GM21423 (cell line): ENCODE data around the gene NTMT1.

Source experiments
- ATAC-seq: cut with Tn5 transposase; IDR thresholded peaks from one replicate; pipeline ENCODE4 v1.9.1; 2021; ENCODE audit warnings: mild to moderate bottlenecking, moderate library complexity; ENCODE audit not compliant: unreplicated experiment

Gene NTMT1

GRCh38 chr9:129673602-129674001, 47.6 kb downstream of the NTMT1 start:
- no peak for ATAC-seq

GRCh38 chr9:129674229-129674628, 48.3 kb downstream of the NTMT1 start:
- ATAC-seq: no peak

GRCh38 chr9:129675620-129676019, 49.7 kb downstream of the NTMT1 start:
- ATAC-seq: no peak

GRCh38 chr9:129676287-129676686, 50.3 kb downstream of the NTMT1 start:
- ATAC-seq: no peak

- no peak for ATAC-seq
Observed at GRCh38 chr9:129676975-129677374, 51.0 kb downstream of the NTMT1 start.

- ATAC-seq: no peak
Observed at GRCh38 chr9:129677456-129677855, 51.5 kb downstream of the NTMT1 start.

GRCh38 chr9:129678844-129679243, 52.9 kb downstream of the NTMT1 start:
- ATAC-seq: no peak

GRCh38 chr9:129679537-129679936, 53.6 kb downstream of the NTMT1 start:
- ATAC-seq: no peak

GRCh38 chr9:129681924-129682323, 56.0 kb downstream of the NTMT1 start:
- ATAC-seq: no peak

GRCh38 chr9:129682381-129682780, 56.4 kb downstream of the NTMT1 start:
- no peak for ATAC-seq

GRCh38 chr9:129685220-129685932, 59.4 kb downstream of the NTMT1 start:
- no peak for ATAC-seq
